ENCODE measurements around the gene TPX2.
A peak's percentile ranks its signal among the peaks of the same experiment; 100 is the strongest.
"Not testable (repeated sequence)": the region's sequence is repeated elsewhere in the genome, so short reads cannot be mapped to it uniquely, and the experiment has no call there.

Gene TPX2

GRCh38 chr20:31719644-31720485 lies 19.2 kb upstream of the TPX2 start:
- DNase-seq, result peak in 30 of 56 donors; percentile 7 to 75 (median 32)

- DNase-seq, result peak in 12 of 56 donors; percentile 6 to 38 (median 17)
Measured at GRCh38 chr20:31720486-31721407, 18.3 kb upstream of the TPX2 start.

- DNase-seq, result peak in 17 of 56 donors; percentile 10 to 49 (median 27)
Measured at GRCh38 chr20:31721408-31722256, 17.5 kb upstream of the TPX2 start.

- DNase-seq, result peak in 51 of 56 donors; percentile 26 to 86 (median 73)
Measured at GRCh38 chr20:31722257-31723068, 16.6 kb upstream of the TPX2 start, which contains the start of gene BCL2L1. Gene BCL2L1 (minus strand): TSS chr20:31722868. CDS start chr20:31722218, 650 bp downstream.

- DNase-seq, result peak in 3 of 56 donors; percentile 58 to 67 (median 59)
Measured at GRCh38 chr20:31723069-31723318, 16.1 kb upstream of the TPX2 start.

GRCh38 chr20:31723319-31724078 lies 15.6 kb upstream of the TPX2 start:
- peak; percentile 85 to 100 (median 98) for DNase-seq

GRCh38 chr20:31731321-31731717 lies 7.8 kb upstream of the TPX2 start:
- no peak for DNase-seq

GRCh38 chr20:31739550-31739977 lies 474 bp downstream of the TPX2 start:
- DNase-seq, result no peak

- DNase-seq, result no peak
Measured at GRCh38 chr20:31740208-31740607, 1.1 kb downstream of the TPX2 start.

GRCh38 chr20:31740656-31741323 lies 1.7 kb downstream of the TPX2 start:
- no peak for DNase-seq

- DNase-seq, result no peak
Measured at GRCh38 chr20:31746068-31746878, 7.2 kb downstream of the TPX2 start.

- DNase-seq, result not testable (repeated sequence)
Measured at GRCh38 chr20:31747028-31747427, 7.9 kb downstream of the TPX2 start.

- DNase-seq, result no peak
Measured at GRCh38 chr20:31747640-31748039, 8.6 kb downstream of the TPX2 start.

GRCh38 chr20:31749223-31749622 lies 10.1 kb downstream of the TPX2 start:
- no peak for DNase-seq

- DNase-seq, result no peak
Measured at GRCh38 chr20:31751126-31751525, 12.0 kb downstream of the TPX2 start.

- no peak for DNase-seq
Measured at GRCh38 chr20:31757254-31757653, 18.2 kb downstream of the TPX2 start.

GRCh38 chr20:31758521-31758920 lies 19.4 kb downstream of the TPX2 start:
- DNase-seq, result no peak

GRCh38 chr20:31758991-31759390 lies 19.9 kb downstream of the TPX2 start:
- DNase-seq, result no peak
